Adrenal gland (tissue), 12 donors: ENCODE results near the gene KMT2C. TPM values are rescaled to one million over a fixed set of nuclear protein-coding genes. Genes with fewer than 3 reads are reported as not detected.

Experiments
- DNase-seq, 7 donors: peaks; one replicate each; pipeline ENCODE4 v3.0.0-alpha.2; 2019 to 2020
- H3K27ac ChIP-seq, 5 donors: fragments of 200-600 bp; sonication (generic) in 4 of 5; 1 replicate in 3 of 5; 2 replicates in 2 of 5; pipeline versions ENCODE4 v1.5.1 to v1.8.0; 2016 to 2020; ENCODE audit warnings: mild to moderate bottlenecking in 1 of 5
- H3K27me3 ChIP-seq: fragments of 200-600 bp; 2 replicates; pipeline ENCODE4 v1.8.0; 2021
- H3K36me3 ChIP-seq, 2 donors: fragments of 200-600 bp; replicated peaks in 1 of 2; 1 replicate in 1 of 2; 2 replicates in 1 of 2; pipeline versions ENCODE4 v1.5.1 to v1.8.0; 2018 to 2022
- H3K4me1 ChIP-seq, 2 donors: fragments of 200-600 bp; replicated peaks in 1 of 2; 1 replicate in 1 of 2; 2 replicates in 1 of 2; pipeline versions ENCODE4 v1.5.1 to v1.8.0; 2018 to 2021
- H3K4me3 ChIP-seq, 4 donors: fragments of 200-600 bp; sonication (generic) in 3 of 4; one replicate each; pipeline ENCODE4 v1.5.1; 2016 to 2018
- H3K9me3 ChIP-seq, 3 donors: fragments of 200-600 bp; sonication (generic) in 1 of 3; replicated peaks in 1 of 3; 1 replicate in 2 of 3; 2 replicates in 1 of 3; pipeline versions ENCODE4 v1.5.1 to v1.8.0; 2016 to 2021
- CTCF ChIP-seq, 6 experiments: fragments of 450-650 bp in 4 of 6; fragments of 200-600 bp in 2 of 6; sonication (generic) in 1 of 6; IDR thresholded peaks; 1 replicate in 5 of 6; 2 replicates in 1 of 6; pipeline versions ENCODE4 v1.5.1 to v1.8.0; 2016 to 2021; ENCODE audit warnings: antibody characterized with exemption in 6 of 6, mild to moderate bottlenecking in 2 of 6, moderate library complexity in 1 of 6
- POLR2A ChIP-seq, 2 donors: fragments of 450-650 bp; IDR thresholded peaks; one replicate each; pipeline ENCODE4 v1.6.1; 2017; ENCODE audit warnings: antibody characterized with exemption in 2 of 2, mild to moderate bottlenecking in 2 of 2, moderate library complexity in 1 of 2
- WGBS, 4 donors: extraction: QIAGEN DNeasy Blood & Tissue Kit in 2 of 4; methylation state at CpG; one replicate each; pipeline versions ENCODE4 v1.1.5 to v1.1.7; 2013 to 2017; 5-methylcytosine and 5-hydroxymethylcytosine counted together
- intact Hi-C, 2 donors: fragments of 100-400 bp; cut with DNase I; formaldehyde crosslinking; loops; one replicate each; pipeline versions ENCODE4 v1.14.1 to v1.15.0; 2022 to 2023
- polyA plus RNA-seq, 3 donors: library from polyadenylated mRNA; stranded (reverse); fragments of 200-250 nt in 2 of 3; fragments of 350-450 nt in 1 of 3; fragmentation: Illumina TruSeq in 1 of 3; extraction: RNeasy Lipid Tissue Mini Kit (QIAGEN cat#74804) in 1 of 3; gene quantifications; one replicate each; pipeline ENCODE4 v1.2.3, GENCODE V29; 2013 to 2014
- total RNA-seq, 9 donors: library from RNA; depleted of rRNA in 4 of 9; stranded (reverse); fragments of >200 nt in 4 of 9; fragments of 120-200 nt in 1 of 9; fragmentation: NEBNext Ultra II Directional in 1 of 9; extraction: Animal tissue kit (Norgen Biotek cat#: 25700) in 1 of 9; gene quantifications; one replicate each; pipeline versions ENCODE4 v1.1.0 to v1.2.4, GENCODE V29; 2013 to 2023
- donor health status: healthy with polysubstance abuse.
- donor health status: Bipolar disorder and iron deficiency.
- donor health status: DM: yes; HTN: yes; CAD: no.
- donor health status: DM: no; HTN: no; CAD: no.
- donor health status: DM: no; HTN: no; CAD: no.
- donor health status: DM: yes; HTN: yes; CAD: no.

The KMT2C gene
- total and polyA plus RNA-seq, 12 donors: 6.9 to 105 (median 55.6) TPM

GRCh38 chr7:152136686-152137085 is 299.1 kb downstream of the KMT2C start:
- WGBS, 4 donors: 67 to 81% (median 74%) methylated on average over 9 of the region's 9 CpGs
- Histone ChIP-seq H3K36me3 (peaks cover 0 to 34% of the 10 kb centered on the region in 2 donors), H3K9me3 (no peaks in the 10 kb centered on the region), H3K27me3 (no peaks in the 10 kb centered on the region), H3K27ac (peak overlapping the region in 2 of 5 donors; percentile 5 to 44), H3K4me1 (no peaks in the 10 kb centered on the region), H3K4me3 (no peak overlapping the region)
- intact Hi-C loops: no loop called here
- TF ChIP-seq CTCF (IDR thresholded peaks at IDR 0.05): no peak
- TF ChIP-seq POLR2A (IDR thresholded peaks at IDR 0.05): no peak
- DNase-seq: no peak

GRCh38 chr7:152133804-152134203 is 302.0 kb downstream of the KMT2C start:
- Histone ChIP-seq H3K4me3 (no peak overlapping the region), H3K27ac (no peak overlapping the region), H3K36me3 (peaks cover 0 to 34% of the 10 kb centered on the region in 2 donors), H3K4me1 (no peaks in the 10 kb centered on the region), H3K27me3 (no peaks in the 10 kb centered on the region), H3K9me3 (no peaks in the 10 kb centered on the region)
- TF ChIP-seq CTCF (IDR thresholded peaks at IDR 0.05) (no peak), POLR2A (IDR thresholded peaks at IDR 0.05) (no peak)
- intact Hi-C loops: no loop called here
- WGBS, 4 donors: 93 to 99% (median 96%) methylated on average over 8 to 13 of the region's 13 CpGs
- no peak for DNase-seq

GRCh38 chr7:152132812-152133211 is 303.0 kb downstream of the KMT2C start:
- H3K27ac ChIP-seq: no peak overlapping the region
- intact Hi-C loops: no loop called here
- peaks cover 0 to 30% of the 10 kb centered on the region in 2 donors for H3K36me3 ChIP-seq
- H3K27me3 ChIP-seq: no peaks in the 10 kb centered on the region
- H3K4me1 ChIP-seq: no peaks in the 10 kb centered on the region
- H3K9me3 ChIP-seq: no peaks in the 10 kb centered on the region
- WGBS, 4 donors: 87 to 98% (median 91%) methylated on average over 5 of the region's 5 CpGs
- no peak overlapping the region for H3K4me3 ChIP-seq
- no peak for DNase-seq
- no peak for TF ChIP-seq POLR2A (IDR thresholded peaks at IDR 0.05)
- TF ChIP-seq CTCF (IDR thresholded peaks at IDR 0.05): no peak

DNA sequence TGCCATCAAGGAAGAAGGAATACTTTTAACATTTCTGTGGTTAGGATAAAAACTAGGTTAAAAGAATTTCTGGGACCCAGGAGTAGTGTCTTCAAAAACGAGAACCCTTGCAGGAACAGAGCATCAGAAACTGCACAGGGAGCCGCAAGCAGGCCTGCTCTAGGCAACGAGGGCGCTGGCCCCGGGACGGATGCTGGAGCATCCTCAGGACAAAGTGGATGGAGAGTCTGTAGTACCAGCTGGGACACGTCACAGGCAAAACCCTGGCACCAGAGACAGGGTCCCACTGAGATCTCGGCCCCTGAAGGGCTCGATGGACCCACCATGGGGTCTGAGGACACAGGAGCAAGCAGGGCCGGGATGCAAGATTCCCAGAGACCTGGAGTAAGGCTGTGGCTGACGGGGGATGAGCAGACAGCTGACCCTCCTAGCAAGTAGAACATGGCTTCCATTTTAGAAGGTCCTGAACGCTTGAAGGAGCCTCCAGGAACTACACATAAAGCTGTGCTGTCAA is 303.8 kb downstream of the KMT2C start:
- Histone ChIP-seq H3K4me1 (no peaks in the 10 kb centered on the region), H3K27me3 (no peaks in the 10 kb centered on the region), H3K27ac (no peak overlapping the region), H3K9me3 (no peaks in the 10 kb centered on the region), H3K36me3 (peaks cover 0 to 27% of the 10 kb centered on the region in 2 donors), H3K4me3 (no peak overlapping the region)
- intact Hi-C loops: no loop called here
- WGBS, 4 donors: 93 to 97% (median 96%) methylated on average over 8 to 12 of the region's 12 CpGs
- TF ChIP-seq CTCF (IDR thresholded peaks at IDR 0.05) (no peak), POLR2A (IDR thresholded peaks at IDR 0.05) (no peak)
- no peak for DNase-seq
